Activated CD8-positive, alpha-beta memory T cell treated with anti-CD3 and anti-CD28 coated beads for 36 hours (primary cell): ENCODE results near the gene SCG3. TPM values are rescaled to one million over a fixed set of nuclear protein-coding genes. Genes with fewer than 3 reads are reported as not detected.

Source experiments
- CTCF ChIA-PET: fragments of 350-600 bp; sonication (Branson Sonifier 250); formaldehyde crosslinking; loops from one replicate; lab custom pipeline; 2021; ENCODE audit warnings: antibody characterized with exemption; lab: Charles Lee
- POLR2A ChIA-PET: fragments of 350-600 bp; sonication (Branson Sonifier 250); formaldehyde crosslinking; loops from one replicate; lab custom pipeline; 2021; ENCODE audit warnings: antibody characterized with exemption; lab: Charles Lee
- total RNA-seq, 2 experiments: library from RNA; stranded (reverse); gene quantifications; one replicate each; pipeline ENCODE4 v1.2.3, GENCODE V29; 2021

Gene SCG3
- total RNA-seq, 2 experiments from 2014 or later = not detected

- ChIA-PET CTCF (interaction anchor here (1.5 kb wide), 1 partner anchor 14 kb away, joined by 4 read pairs; no protein-coding TSS in a partner anchor), POLR2A (interaction anchor here (0.6 to 1.1 kb wide), 2 partner anchors 14 to 529 kb away, joined by 3 to 7 read pairs; partner anchors contain the start of gene LYSMD2)
These were observed 69.7 kb downstream of the SCG3 start, which contains the start of gene TMOD2 for GRCh38 chr15:51750792-51751696. Gene TMOD2, plus strand, starts transcription at chr15:51751597. Its CDS starts 14,845 bp downstream, at chr15:51766442.

GRCh38 chr15:51751697-51752683 is 70.7 kb downstream of the SCG3 start:
- POLR2A ChIA-PET = interaction anchor here (1.1 kb wide), 1 partner anchor 15 kb away, joined by 7 read pairs; the partner anchor contains the start of gene LYSMD2
- CTCF ChIA-PET = interaction anchor here (0.7 to 1.5 kb wide), 3 partner anchors 15 to 89 kb away, joined by 3 to 4 read pairs (median 3); no protein-coding TSS in a partner anchor

GRCh38 chr15:51752888-51753287 is 71.6 kb downstream of the SCG3 start:
- CTCF ChIA-PET = interaction anchor here (1.2 kb wide), 1 partner anchor 24 kb away, joined by 3 read pairs; no protein-coding TSS in a partner anchor
- POLR2A ChIA-PET = no interaction called here

GRCh38 chr15:51754267-51754666 is 73.0 kb downstream of the SCG3 start:
- POLR2A ChIA-PET = interaction anchor here (0.6 kb wide), 1 partner anchor 83 kb away, joined by 4 read pairs; no protein-coding TSS in a partner anchor
- CTCF ChIA-PET = interaction anchor here (0.7 to 1.0 kb wide), 2 partner anchors 64 to 104 kb away, joined by 3 read pairs; no protein-coding TSS in a partner anchor

- ChIA-PET POLR2A (no interaction called here), CTCF (interaction anchor here (3.4 kb wide), 1 partner anchor 21 kb away, joined by 16 read pairs; no protein-coding TSS in a partner anchor)
These were observed 74.5 kb downstream of the SCG3 start for GRCh38 chr15:51755790-51756189.

GRCh38 chr15:51756482-51756881 is 75.2 kb downstream of the SCG3 start:
- ChIA-PET POLR2A (no interaction called here), CTCF (interaction anchor here (3.4 kb wide), 1 partner anchor 20 kb away, joined by 16 read pairs; no protein-coding TSS in a partner anchor)

GRCh38 chr15:51757450-51757849 is 76.1 kb downstream of the SCG3 start:
- CTCF ChIA-PET = interaction anchor here (3.4 kb wide), 1 partner anchor 19 kb away, joined by 16 read pairs; no protein-coding TSS in a partner anchor
- POLR2A ChIA-PET = no interaction called here

GRCh38 chr15:51758645-51759044 is 77.3 kb downstream of the SCG3 start:
- ChIA-PET CTCF (no interaction called here), POLR2A (no interaction called here)

- ChIA-PET CTCF (interaction anchor here (0.7 kb wide), 1 partner anchor 110 kb away, joined by 3 read pairs; no protein-coding TSS in a partner anchor), POLR2A (no interaction called here)
These were observed 78.3 kb downstream of the SCG3 start for GRCh38 chr15:51759557-51760070.

GRCh38 chr15:51760805-51761204 is 79.5 kb downstream of the SCG3 start:
- POLR2A ChIA-PET = no interaction called here

GRCh38 chr15:51765751-51766150 is 84.4 kb downstream of the SCG3 start:
- ChIA-PET POLR2A (no interaction called here), CTCF (interaction anchor here (3.0 kb wide), 1 partner anchor 11 kb away, joined by 16 read pairs; no protein-coding TSS in a partner anchor)

More at GRCh38 chr15:51760805-51761204, 79.5 kb downstream of the SCG3 start:
- CTCF ChIA-PET = interaction anchor here (0.7 kb wide), 1 partner anchor 16 kb away, joined by 3 read pairs; no protein-coding TSS in a partner anchor

- POLR2A ChIA-PET = no interaction called here
- CTCF ChIA-PET = interaction anchor here (3.0 kb wide), 1 partner anchor 10 kb away, joined by 16 read pairs; no protein-coding TSS in a partner anchor
These were observed 85.0 kb downstream of the SCG3 start for GRCh38 chr15:51766341-51766740.

GRCh38 chr15:51768018-51768417 is 86.7 kb downstream of the SCG3 start:
- ChIA-PET CTCF (interaction anchor here (3.0 kb wide), 1 partner anchor 9 kb away, joined by 16 read pairs; no protein-coding TSS in a partner anchor), POLR2A (no interaction called here)

Other genes with a start within 250 kb of the SCG3 start
- 1 to 10 TPM; 5.2 to 6.3 TPM for gene DMXL2, start 58.7 kb upstream of the SCG3 start, total RNA-seq
- gene LYSMD2, start 56.2 kb downstream of the SCG3 start, total RNA-seq = 10 to 100 TPM; 21.8 to 22.4 TPM
- gene TMOD2, start 70.1 kb downstream of the SCG3 start, total RNA-seq = 1 to 10 TPM; 5.7 to 6.7 TPM
- 10 to 100 TPM; 50.8 to 55.2 TPM for gene TMOD3, start 148.2 kb downstream of the SCG3 start, total RNA-seq